ENCODE results near the gene HEY2. TPM values are rescaled to one million over a fixed set of nuclear protein-coding genes. Genes with fewer than 3 reads are reported as not detected.

HEY2 gene
- total and polyA plus RNA-seq, 2 of the 8 experiments (the other 6 are each of a cell fraction or from before 2014, with no cell fraction given): 9.1 to 16.2 TPM

- TF ChIP-seq SAP30 (IDR thresholded peaks at IDR 0.05; ENCODE audit: insufficient read depth, insufficient replicate concordance, low read length) (no peak), RAD21 (IDR thresholded peaks at IDR 0.05 in 1 of 2, conservative IDR thresholded peaks at IDR 0.05 in 1 of 2; ENCODE audit: low read depth in 2 of 2, low read length in 2 of 2) (no peak; a peak in 1 of 4 replicates), YY1 (IDR thresholded peaks at IDR 0.05; ENCODE audit: low read depth, low read length) (no peak), ASH2L (IDR thresholded peaks at IDR 0.05; ENCODE audit: low read length) (peak; percentile 93), CHD7 (IDR thresholded peaks at IDR 0.05; ENCODE audit: insufficient replicate concordance, low read length) (no peak), RFX5 (IDR thresholded peaks at IDR 0.05; ENCODE audit: borderline replicate concordance, low read depth, low read length) (no peak), EGR1 (IDR thresholded peaks at IDR 0.05; ENCODE audit: borderline replicate concordance, low read depth, low read length) (peak; percentile 97), JUN (IDR thresholded peaks at IDR 0.05; ENCODE audit: low read depth, low read length) (no peak), NRF1 (IDR thresholded peaks at IDR 0.05; ENCODE audit: low read depth, low read length) (no peak), BCL11A (IDR thresholded peaks at IDR 0.05; ENCODE audit: low read depth in 2 of 2, low read length in 2 of 2) (no peak), POU5F1 (IDR thresholded peaks at IDR 0.05; ENCODE audit: low read depth, low read length) (no peak)
Observed at GRCh38 chr6:125749173-125749864, at the start of gene HEY2 (continued).

All from H1 (cell line).